Fibroblast of lung (primary cell): Measurements from ENCODE around the gene SH3PXD2A. TPM values are rescaled to one million over a fixed set of nuclear protein-coding genes. Genes with fewer than 3 reads are reported as not detected.

Experiments used
- DNase-seq, 2 donors: peaks; one replicate each; pipeline versions ENCODE4 v3.0.0 to v3.0.0-alpha.2; 2010; ENCODE audit warnings: low read depth in 2 of 2
- H2AFZ ChIP-seq: 2 replicates; pipeline ENCODE4 v1.5.1; 2012; ENCODE audit warnings: low read length, control low read depth, inconsistent platforms
- H3K27ac ChIP-seq: 2 replicates; pipeline ENCODE4 v1.5.1; 2011; ENCODE audit warnings: low read length, control low read depth; ENCODE audit not compliant: insufficient read depth
- H3K27me3 ChIP-seq: 2 replicates; pipeline ENCODE4 v1.5.1; 2011; ENCODE audit warnings: mild to moderate bottlenecking, low read length; ENCODE audit not compliant: control insufficient read depth, insufficient read depth
- H3K36me3 ChIP-seq: 2 replicates; pipeline ENCODE4 v1.5.1; 2011; ENCODE audit warnings: low read length; ENCODE audit not compliant: control insufficient read depth, insufficient read depth
- H3K4me1 ChIP-seq: 2 replicates; pipeline ENCODE4 v1.5.1; 2011; ENCODE audit warnings: low read length; ENCODE audit not compliant: control insufficient read depth, insufficient read depth; ENCODE audit errors: extremely low read depth
- H3K4me2 ChIP-seq: 2 replicates; pipeline ENCODE4 v1.5.1; 2011; ENCODE audit warnings: low read length, control low read depth; ENCODE audit not compliant: insufficient read depth; ENCODE audit errors: extremely low read depth
- H3K4me3 ChIP-seq, 4 experiments: fragments of 200-600 bp in 1 of 4; sonication (generic) in 1 of 4; replicated peaks in 1 of 4; 2 replicates each; pipeline ENCODE4 v1.5.1; 2011 to 2016; ENCODE audit warnings: low read length in 4 of 4, low read depth in 3 of 4, mild to moderate bottlenecking in 3 of 4, control low read depth in 2 of 4, inconsistent platforms in 1 of 4, mixed read lengths in 1 of 4; ENCODE audit not compliant: insufficient read depth in 1 of 4; ENCODE audit errors: control extremely low read depth in 1 of 4
- H3K79me2 ChIP-seq: 2 replicates; pipeline ENCODE4 v1.5.1; 2012; ENCODE audit warnings: mild to moderate bottlenecking, low read length, inconsistent platforms; ENCODE audit not compliant: control insufficient read depth, insufficient read depth
- H3K9ac ChIP-seq: 2 replicates; pipeline ENCODE4 v1.5.1; 2011; ENCODE audit warnings: mild to moderate bottlenecking, low read length, control low read depth; ENCODE audit not compliant: insufficient read depth
- H3K9me3 ChIP-seq: 2 replicates; pipeline ENCODE4 v1.5.1; 2012; ENCODE audit warnings: low read depth, low read length; ENCODE audit not compliant: control insufficient read depth, insufficient read depth
- H4K20me1 ChIP-seq: 2 replicates; pipeline ENCODE4 v1.5.1; 2011; ENCODE audit warnings: low read length; ENCODE audit not compliant: control insufficient read depth, insufficient read depth; ENCODE audit errors: extremely low read depth
- EZH2 ChIP-seq: IDR thresholded peaks from 2 replicates; pipeline ENCODE4 v1.5.1; 2012; ENCODE audit warnings: low read length, control low read depth, mild to moderate bottlenecking; ENCODE audit errors: missing control alignments
- polyA plus RNA-seq, 2 donors: library from polyadenylated mRNA; depleted of rRNA in 1 of 2; stranded (reverse) in 1 of 2; unstranded in 1 of 2; fragments of >200 nt; gene quantifications; 2 replicates each; pipeline ENCODE4 v1.2.1, GENCODE V29; 2011 to 2012; ENCODE audit warnings: missing spikeins in 1 of 2
- total RNA-seq: library from RNA; depleted of rRNA; stranded (reverse); fragments of >200 nt; gene quantifications from 2 replicates; pipeline ENCODE4 v1.2.1, GENCODE V29; 2014
- TF ChIP-seq, protein P1 (sequence below), 2 donors: IDR thresholded peaks in 1 of 2; conservative IDR thresholded peaks in 1 of 2; 1 replicate in 1 of 2; 2 replicates in 1 of 2; pipeline ENCODE4 v1.5.1; 2011 to 2012; ENCODE audit warnings: low read length in 2 of 2, control low read depth in 1 of 2, inconsistent platforms in 1 of 2, low read depth in 1 of 2, mild to moderate bottlenecking in 1 of 2

The SH3PXD2A gene
- total and polyA plus RNA-seq, 2 donors (not counting 1 experiment from before 2014, with no cell fraction given), result 25.5 to 33.2 TPM

DNA sequence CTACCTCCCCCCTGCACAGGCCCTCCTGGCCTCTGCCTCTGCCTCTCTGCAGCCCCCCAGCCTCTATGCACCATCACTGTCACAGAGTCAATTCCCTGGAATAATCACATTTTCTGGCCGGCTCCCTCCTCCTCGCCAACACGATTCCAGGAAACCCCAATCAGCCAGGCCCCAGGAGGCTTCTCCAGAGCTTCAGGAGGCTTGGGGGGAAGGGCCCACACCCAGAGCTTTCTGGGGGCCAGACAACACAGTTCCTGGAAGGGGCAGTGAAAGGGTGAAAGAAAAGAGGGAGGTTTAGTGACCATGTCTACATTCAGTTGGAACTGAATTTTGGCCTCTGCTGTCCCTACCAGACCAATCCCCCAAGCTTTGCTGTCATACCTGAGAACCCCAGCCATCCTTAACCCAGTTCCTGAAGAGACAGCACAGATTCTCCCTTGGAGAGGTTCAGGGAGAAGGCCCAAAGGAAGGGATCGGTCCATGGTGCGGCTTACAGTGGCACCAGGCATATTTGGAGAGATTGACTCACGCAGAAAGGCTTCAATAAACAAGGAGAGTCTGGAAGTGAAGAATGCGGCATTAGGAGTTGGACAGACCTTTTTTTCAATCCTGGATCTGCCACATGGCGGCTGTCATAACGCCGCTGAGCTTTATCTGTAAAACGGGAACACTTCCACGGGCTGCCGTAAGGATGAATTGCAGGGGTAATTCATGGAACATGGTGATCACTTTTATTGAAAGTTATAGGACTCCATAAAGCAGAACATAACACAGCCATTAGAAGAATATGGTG is 272.8 kb downstream of the SH3PXD2A start:
- Histone ChIP-seq H3K27ac (no peak overlapping the region), H3K9ac (no peak overlapping the region), H3K9me3 (no peaks in the 10 kb centered on the region), H3K4me2 (no peak overlapping the region), H4K20me1 (no peaks in the 10 kb centered on the region), H3K79me2 (no peaks in the 10 kb centered on the region), H3K4me1 (no peaks in the 10 kb centered on the region), H3K27me3 (peaks cover 6% of the 10 kb centered on the region), H3K4me3 (no peak overlapping the region), H2AFZ (no peak overlapping the region), H3K36me3 (no peaks in the 10 kb centered on the region)
- DNase-seq, result no peak
- TF ChIP-seq, protein P1, sequence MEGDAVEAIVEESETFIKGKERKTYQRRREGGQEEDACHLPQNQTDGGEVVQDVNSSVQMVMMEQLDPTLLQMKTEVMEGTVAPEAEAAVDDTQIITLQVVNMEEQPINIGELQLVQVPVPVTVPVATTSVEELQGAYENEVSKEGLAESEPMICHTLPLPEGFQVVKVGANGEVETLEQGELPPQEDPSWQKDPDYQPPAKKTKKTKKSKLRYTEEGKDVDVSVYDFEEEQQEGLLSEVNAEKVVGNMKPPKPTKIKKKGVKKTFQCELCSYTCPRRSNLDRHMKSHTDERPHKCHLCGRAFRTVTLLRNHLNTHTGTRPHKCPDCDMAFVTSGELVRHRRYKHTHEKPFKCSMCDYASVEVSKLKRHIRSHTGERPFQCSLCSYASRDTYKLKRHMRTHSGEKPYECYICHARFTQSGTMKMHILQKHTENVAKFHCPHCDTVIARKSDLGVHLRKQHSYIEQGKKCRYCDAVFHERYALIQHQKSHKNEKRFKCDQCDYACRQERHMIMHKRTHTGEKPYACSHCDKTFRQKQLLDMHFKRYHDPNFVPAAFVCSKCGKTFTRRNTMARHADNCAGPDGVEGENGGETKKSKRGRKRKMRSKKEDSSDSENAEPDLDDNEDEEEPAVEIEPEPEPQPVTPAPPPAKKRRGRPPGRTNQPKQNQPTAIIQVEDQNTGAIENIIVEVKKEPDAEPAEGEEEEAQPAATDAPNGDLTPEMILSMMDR (conservative IDR thresholded peaks at IDR 0.05 in 1 of 2, IDR thresholded peaks at IDR 0.05 in 1 of 2; ENCODE audit: low read depth in 1 of 2, low read length in 2 of 2), result no peak

DNA sequence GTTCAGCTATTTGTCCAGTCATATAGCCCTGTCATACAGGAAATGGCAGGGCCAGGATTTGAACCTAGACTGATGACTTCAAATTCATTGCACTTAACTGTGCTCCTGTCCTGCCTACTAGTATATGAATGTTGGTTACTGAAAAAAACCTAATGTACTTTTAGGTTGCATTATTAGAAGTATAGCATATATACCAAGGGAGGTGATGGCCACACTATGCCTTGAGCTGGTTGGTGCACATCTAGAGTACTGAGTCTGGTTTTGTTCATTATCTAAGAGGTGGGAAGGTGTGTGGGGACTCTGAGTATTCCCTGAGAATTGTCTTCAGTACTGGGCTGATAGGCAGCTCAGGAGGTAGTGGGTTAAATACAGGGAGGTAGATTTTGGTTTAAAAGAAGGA is 273.9 kb downstream of the SH3PXD2A start:
- H3K27me3 ChIP-seq, result peaks cover 14% of the 10 kb centered on the region
- H3K27ac ChIP-seq, result no peak overlapping the region
- H3K9ac ChIP-seq, result no peak overlapping the region

DNA sequence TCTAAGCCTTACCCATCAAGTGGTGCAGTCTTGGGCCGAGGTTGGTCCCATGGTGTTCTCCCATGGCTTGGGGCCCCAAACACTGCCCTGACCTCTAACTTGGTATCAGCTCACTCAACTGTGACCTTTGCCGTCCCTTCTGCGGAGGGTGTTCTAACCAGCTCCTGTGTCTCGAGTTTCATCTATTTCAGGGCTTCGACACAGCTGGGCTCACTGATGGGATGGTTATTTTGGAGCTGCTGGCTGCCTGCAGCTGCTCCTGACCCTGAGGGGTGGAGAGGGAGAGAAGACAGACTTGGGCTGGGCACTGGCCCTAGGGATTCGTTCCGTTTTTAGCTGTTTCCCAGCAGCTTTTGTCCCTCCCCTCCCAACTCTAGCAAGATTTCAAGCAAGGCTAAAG is 274.9 kb downstream of the SH3PXD2A start:
- H3K4me1 ChIP-seq, result no peaks in the 10 kb centered on the region
- H3K4me3 ChIP-seq, result no peak overlapping the region
- no peak overlapping the region for H3K27ac ChIP-seq

More for the DNA sequence above, 273.9 kb downstream of the SH3PXD2A start:
- Histone ChIP-seq H3K4me3 (no peak overlapping the region), H3K4me2 (no peak overlapping the region), H3K4me1 (no peaks in the 10 kb centered on the region), H4K20me1 (no peaks in the 10 kb centered on the region), H3K9me3 (no peaks in the 10 kb centered on the region), H3K36me3 (no peaks in the 10 kb centered on the region), H2AFZ (no peak overlapping the region), H3K79me2 (no peaks in the 10 kb centered on the region)
- DNase-seq, result no peak
- TF ChIP-seq, protein P1 (conservative IDR thresholded peaks at IDR 0.05 in 1 of 2, IDR thresholded peaks at IDR 0.05 in 1 of 2; ENCODE audit: low read depth in 1 of 2, low read length in 2 of 2), result no peak
- TF ChIP-seq EZH2, result no peak

More for the DNA sequence above, 274.9 kb downstream of the SH3PXD2A start:
- Histone ChIP-seq H3K79me2 (no peaks in the 10 kb centered on the region), H3K27me3 (peaks cover 19% of the 10 kb centered on the region), H3K9me3 (no peaks in the 10 kb centered on the region), H3K4me2 (no peak overlapping the region), H2AFZ (no peak overlapping the region), H3K36me3 (no peaks in the 10 kb centered on the region), H4K20me1 (no peaks in the 10 kb centered on the region), H3K9ac (no peak overlapping the region)
- DNase-seq, result no peak
- TF ChIP-seq, protein P1 (conservative IDR thresholded peaks at IDR 0.05 in 1 of 2, IDR thresholded peaks at IDR 0.05 in 1 of 2; ENCODE audit: low read depth in 1 of 2, low read length in 2 of 2), result no peak
- TF ChIP-seq EZH2, result no peak
